ENCODE results near the gene CAPS2.
A peak's percentile ranks its signal among the peaks of the same experiment; 100 is the strongest.

CAPS2 gene

GRCh38 chr12:75334384-75335030, 4.4 kb upstream of the CAPS2 start, which contains the start of gene GLIPR1L1:
Gene GLIPR1L1, plus strand, starts transcription at chr12:75334670. Its CDS starts 59 bp downstream, at chr12:75334729.
- TF ChIP-seq FOXM1 (IDR thresholded peaks at IDR 0.05; ENCODE audit: borderline replicate concordance, low read depth) (no peak), RAD21 (IDR thresholded peaks at IDR 0.05; ENCODE audit: low read depth) (peak; percentile 25; the same call in 1 of the 2 replicates), TEAD4 (IDR thresholded peaks at IDR 0.05) (peak; percentile 91)

GRCh38 chr12:75327642-75328041, 2.5 kb downstream of the CAPS2 start:
- TF ChIP-seq TAF1 (IDR thresholded peaks at IDR 0.05; ENCODE audit: low read depth) (no peak), EP300 (IDR thresholded peaks at IDR 0.05; ENCODE audit: borderline replicate concordance) (no peak), NFIC (IDR thresholded peaks at IDR 0.05) (no peak), CREB1 (IDR thresholded peaks at IDR 0.05; ENCODE audit: low read depth) (no peak), FOXM1 (IDR thresholded peaks at IDR 0.05; ENCODE audit: borderline replicate concordance, low read depth) (no peak), YY1 (IDR thresholded peaks at IDR 0.05; ENCODE audit: low read depth) (no peak), TEAD4 (IDR thresholded peaks at IDR 0.05) (no peak), REST (IDR thresholded peaks at IDR 0.05; ENCODE audit: low read depth) (no peak), MAX (IDR thresholded peaks at IDR 0.05) (no peak), USF1 (IDR thresholded peaks at IDR 0.05) (no peak), ZBTB7A (IDR thresholded peaks at IDR 0.05; ENCODE audit: low read depth) (no peak), EGR1 (IDR thresholded peaks at IDR 0.05) (no peak), TCF12 (IDR thresholded peaks at IDR 0.05; ENCODE audit: low read depth) (no peak)

GRCh38 chr12:75323663-75324062, 6.5 kb downstream of the CAPS2 start:
- TF ChIP-seq YY1 (IDR thresholded peaks at IDR 0.05; ENCODE audit: low read depth) (no peak), CREB1 (IDR thresholded peaks at IDR 0.05; ENCODE audit: low read depth) (no peak)

GRCh38 chr12:75322464-75322863, 7.7 kb downstream of the CAPS2 start:
- no peak for TF ChIP-seq MAX (IDR thresholded peaks at IDR 0.05)
- no peak for TF ChIP-seq TEAD4 (IDR thresholded peaks at IDR 0.05)
- no peak for TF ChIP-seq REST (IDR thresholded peaks at IDR 0.05; ENCODE audit: low read depth)
- no peak for TF ChIP-seq EGR1 (IDR thresholded peaks at IDR 0.05)
- TF ChIP-seq TAF1 (IDR thresholded peaks at IDR 0.05; ENCODE audit: low read depth): no peak
- TF ChIP-seq EP300 (IDR thresholded peaks at IDR 0.05; ENCODE audit: borderline replicate concordance): no peak
- no peak for TF ChIP-seq CEBPB (IDR thresholded peaks at IDR 0.05)
- TF ChIP-seq ZBTB7A (IDR thresholded peaks at IDR 0.05; ENCODE audit: low read depth): no peak
- no peak for TF ChIP-seq FOXM1 (IDR thresholded peaks at IDR 0.05; ENCODE audit: borderline replicate concordance, low read depth)
- TF ChIP-seq TCF12 (IDR thresholded peaks at IDR 0.05; ENCODE audit: low read depth): no peak
- TF ChIP-seq CREB1 (IDR thresholded peaks at IDR 0.05; ENCODE audit: low read depth): no peak

GRCh38 chr12:75317784-75318183, 12.3 kb downstream of the CAPS2 start:
- TF ChIP-seq EGR1 (IDR thresholded peaks at IDR 0.05): no peak
- no peak for TF ChIP-seq REST (IDR thresholded peaks at IDR 0.05; ENCODE audit: low read depth)
- no peak for TF ChIP-seq CEBPB (IDR thresholded peaks at IDR 0.05)
- TF ChIP-seq USF1 (IDR thresholded peaks at IDR 0.05): no peak
- no peak for TF ChIP-seq TEAD4 (IDR thresholded peaks at IDR 0.05)
- no peak for TF ChIP-seq TCF12 (IDR thresholded peaks at IDR 0.05; ENCODE audit: low read depth)
- TF ChIP-seq RAD21 (IDR thresholded peaks at IDR 0.05; ENCODE audit: low read depth): no peak
- no peak for TF ChIP-seq YY1 (IDR thresholded peaks at IDR 0.05; ENCODE audit: low read depth)

Measured in Ishikawa (cell line).